IPS-18a (cell line): ENCODE data around the gene ZBTB6.
"Not testable (repeated sequence)": the region's sequence is repeated elsewhere in the genome, so short reads cannot be mapped to it uniquely, and the experiment has no call there.

ENCODE experiments used
- H3K27ac ChIP-seq: one replicate; pipeline ENCODE4 v1.5.1; 2013; ENCODE audit warnings: low read length
- H3K27me3 ChIP-seq: one replicate; pipeline ENCODE4 v1.6.1; 2013; ENCODE audit warnings: mild to moderate bottlenecking, low read length; ENCODE audit not compliant: control insufficient read depth, insufficient read depth
- H3K36me3 ChIP-seq: one replicate; pipeline ENCODE4 v1.6.1; 2013; ENCODE audit warnings: low read depth, low read length; ENCODE audit not compliant: control insufficient read depth
- H3K4me1 ChIP-seq: one replicate; pipeline ENCODE4 v1.6.1; 2013; ENCODE audit warnings: low read depth, low read length; ENCODE audit not compliant: control insufficient read depth
- H3K4me3 ChIP-seq: one replicate; pipeline ENCODE4 v1.5.1; 2013; ENCODE audit warnings: low read length
- H3K9ac ChIP-seq: one replicate; pipeline ENCODE4 v1.6.1; 2013; ENCODE audit warnings: mild to moderate bottlenecking, low read length, moderate library complexity
- H3K9me3 ChIP-seq: one replicate; pipeline ENCODE4 v1.6.1; 2013; ENCODE audit warnings: low read depth, low read length; ENCODE audit not compliant: control insufficient read depth

Gene ZBTB6

DNA sequence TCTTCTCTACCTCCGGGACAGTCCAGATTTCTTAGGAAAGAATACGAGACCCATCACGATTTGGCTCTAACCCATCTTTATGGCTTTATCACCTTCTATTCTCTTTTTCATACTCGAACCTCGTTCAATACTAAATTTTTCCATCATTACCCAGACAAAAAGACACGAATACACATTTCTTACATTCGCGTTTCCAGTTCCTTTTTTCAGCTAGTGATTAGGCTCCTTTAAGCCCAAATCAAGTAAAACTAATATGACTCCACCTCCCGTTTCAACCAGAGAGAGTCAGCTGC, 506 bp downstream of the ZBTB6 start:
- Histone ChIP-seq H3K27ac (peak overlapping the region; percentile 95), H3K9ac (peak overlapping the region; percentile 90), H3K9me3 (no peaks in the 10 kb centered on the region), H3K36me3 (peaks cover 20% of the 10 kb centered on the region), H3K27me3 (no peaks in the 10 kb centered on the region), H3K4me3 (peak overlapping the region; percentile 95), H3K4me1 (peaks cover 4% of the 10 kb centered on the region)

- not testable (repeated sequence) for H3K9ac ChIP-seq, H3K27ac ChIP-seq, H3K9me3 ChIP-seq, H3K4me3 ChIP-seq, H3K27me3 ChIP-seq
- Histone ChIP-seq H3K36me3 (peaks cover 14% of the 10 kb centered on the region), H3K4me1 (peaks cover 11% of the 10 kb centered on the region)
Observed at GRCh38 chr9:122906122-122906521, 7.0 kb downstream of the ZBTB6 start.

DNA sequence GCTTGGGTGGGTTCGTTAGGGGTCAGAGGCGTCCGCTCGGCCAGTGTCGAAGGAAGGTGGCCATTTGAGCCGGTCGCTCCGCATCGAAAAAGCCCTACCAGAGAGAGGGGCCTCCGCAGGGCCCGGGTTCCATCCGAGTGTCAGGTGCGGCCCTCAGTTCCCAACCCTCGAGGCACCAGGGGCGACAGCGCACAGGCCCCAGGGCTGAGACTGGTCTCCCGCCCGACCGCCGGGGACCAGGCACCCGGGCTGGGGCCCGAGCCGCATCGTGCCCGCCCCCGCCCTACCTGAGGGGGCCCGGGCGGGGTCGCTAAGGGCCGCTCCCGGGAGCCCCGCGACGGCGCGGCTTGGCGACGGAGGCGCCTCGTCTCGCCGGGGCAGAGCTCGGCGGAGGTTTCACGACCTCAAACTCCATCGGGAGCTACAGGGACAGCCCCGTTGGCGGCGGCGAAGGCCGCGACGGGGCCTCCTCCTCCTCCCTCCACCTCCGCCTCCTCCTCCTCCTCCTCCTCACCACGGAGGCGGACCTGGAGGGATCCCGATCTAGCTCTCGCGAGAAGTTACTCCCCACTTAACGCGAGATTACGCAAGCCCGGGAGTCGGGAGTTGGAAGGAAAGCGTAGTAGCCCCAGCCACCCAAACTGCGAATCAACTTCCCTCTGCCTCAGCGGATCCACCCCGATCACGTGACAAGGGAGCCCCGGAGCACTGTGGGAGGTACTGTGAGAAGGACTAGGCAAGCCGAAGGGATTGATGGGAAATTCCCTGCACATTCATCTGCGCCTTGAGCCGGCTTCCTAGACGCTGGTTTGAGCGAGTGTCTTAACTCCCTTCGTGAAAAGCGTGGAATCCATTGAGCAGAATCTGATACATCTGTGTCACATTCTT, 8.1 kb downstream of the ZBTB6 start, which contains the start of gene RC3H2:
RC3H2 (minus strand) TSS at position 537 of the 888 bp plus-strand sequence. CDS start 7,850 bp downstream, outside the sequence.
- H3K4me3 ChIP-seq, result peak within 1 kb of the TSS; percentile 99
- H3K27me3 ChIP-seq, result no peaks in the 10 kb centered on the region
- peaks cover 4% of the 10 kb centered on the region for H3K36me3 ChIP-seq
- no peaks in the 10 kb centered on the region for H3K9me3 ChIP-seq
- peak within 1 kb of the TSS; percentile 100 for H3K9ac ChIP-seq
- peaks cover 11% of the 10 kb centered on the region for H3K4me1 ChIP-seq
- peak within 1 kb of the TSS; percentile 92 for H3K27ac ChIP-seq

DNA sequence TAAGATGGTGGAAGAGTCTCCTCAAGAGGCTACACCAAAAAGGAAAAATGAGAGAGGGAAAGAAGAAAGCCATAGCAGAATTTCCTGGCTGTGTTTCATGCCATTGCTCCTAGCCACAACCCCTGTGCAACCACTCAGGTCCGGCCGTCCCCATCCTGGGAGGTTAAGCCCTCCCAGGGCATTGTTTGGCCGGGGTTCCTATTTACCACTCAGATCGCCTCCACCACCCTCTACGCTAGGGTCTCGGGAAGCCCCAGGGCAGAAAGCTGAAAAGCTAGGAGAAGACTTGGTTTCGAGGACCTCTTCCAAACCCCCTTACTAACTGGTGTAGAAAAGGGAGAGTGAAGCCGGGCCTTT, 8.7 kb downstream of the ZBTB6 start:
- peak overlapping the region; percentile 99 for H3K4me3 ChIP-seq
- H3K9me3 ChIP-seq, result no peaks in the 10 kb centered on the region
- peaks cover 11% of the 10 kb centered on the region for H3K4me1 ChIP-seq
- H3K27me3 ChIP-seq, result no peaks in the 10 kb centered on the region
- peak overlapping the region; percentile 100 for H3K9ac ChIP-seq
- H3K27ac ChIP-seq, result peak overlapping the region; percentile 92
- H3K36me3 ChIP-seq, result peaks cover 2% of the 10 kb centered on the region

DNA sequence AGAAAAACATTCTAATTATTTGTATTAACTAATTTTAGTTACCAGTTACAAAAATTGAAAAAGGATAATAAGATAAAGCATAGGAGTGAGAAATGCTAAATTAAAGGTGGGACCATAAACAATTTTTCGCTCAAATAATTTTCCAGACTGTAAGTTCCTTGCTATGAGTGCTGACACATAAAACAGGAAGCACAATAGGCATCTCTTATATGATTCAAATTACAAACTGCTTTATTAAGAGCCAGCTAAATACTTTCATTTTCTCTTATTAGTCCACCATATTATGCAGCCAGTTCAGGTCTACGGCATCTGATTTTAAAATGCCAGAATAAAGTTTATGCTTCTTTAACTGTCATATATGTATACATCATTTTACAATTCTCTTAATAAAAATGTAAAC, 12.3 kb downstream of the ZBTB6 start:
- Histone ChIP-seq H3K4me1 (peaks cover 11% of the 10 kb centered on the region), H3K9me3 (no peaks in the 10 kb centered on the region), H3K36me3 (peaks cover 12% of the 10 kb centered on the region), H3K9ac (no peak overlapping the region), H3K27me3 (no peaks in the 10 kb centered on the region), H3K27ac (no peak overlapping the region), H3K4me3 (no peak overlapping the region)

- Histone ChIP-seq H3K27me3 (no peaks in the 10 kb centered on the region), H3K27ac (no peak overlapping the region), H3K36me3 (peaks cover 31% of the 10 kb centered on the region), H3K4me1 (peaks cover under 1% of the 10 kb centered on the region), H3K9me3 (no peaks in the 10 kb centered on the region), H3K4me3 (no peak overlapping the region), H3K9ac (no peak overlapping the region)
Observed at GRCh38 chr9:122897969-122898368, 15.2 kb downstream of the ZBTB6 start.

GRCh38 chr9:122888480-122888879, 24.6 kb downstream of the ZBTB6 start:
- Histone ChIP-seq H3K4me3 (no peak overlapping the region), H3K27me3 (no peaks in the 10 kb centered on the region), H3K4me1 (no peaks in the 10 kb centered on the region), H3K27ac (no peak overlapping the region), H3K36me3 (peaks cover 52% of the 10 kb centered on the region), H3K9ac (no peak overlapping the region), H3K9me3 (no peaks in the 10 kb centered on the region)

DNA sequence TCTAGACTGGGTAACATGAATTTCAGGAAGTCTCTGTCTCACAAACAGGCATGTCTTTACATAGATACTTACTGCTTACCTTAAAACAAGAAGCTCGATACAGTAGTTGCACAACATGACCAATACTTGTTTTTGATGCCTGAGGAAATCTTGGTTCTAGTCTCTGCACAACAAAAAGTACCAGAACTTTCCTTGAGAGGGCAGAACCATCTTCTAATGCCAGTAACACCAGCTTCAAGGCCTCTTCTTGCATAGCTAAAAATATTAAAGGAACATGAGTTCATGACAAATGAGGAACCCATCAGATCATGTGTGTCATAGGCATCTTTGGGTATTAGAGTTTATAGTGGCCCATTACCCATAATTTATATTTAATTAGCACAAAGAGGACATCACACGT, 30.0 kb downstream of the ZBTB6 start:
- no peak overlapping the region for H3K9ac ChIP-seq
- H3K4me1 ChIP-seq, result no peaks in the 10 kb centered on the region
- no peak overlapping the region for H3K4me3 ChIP-seq
- no peaks in the 10 kb centered on the region for H3K27me3 ChIP-seq
- no peaks in the 10 kb centered on the region for H3K9me3 ChIP-seq
- no peak overlapping the region for H3K27ac ChIP-seq
- H3K36me3 ChIP-seq, result peaks cover 52% of the 10 kb centered on the region

- H3K9me3 ChIP-seq, result no peaks in the 10 kb centered on the region
- H3K27me3 ChIP-seq, result no peaks in the 10 kb centered on the region
- peaks cover 77% of the 10 kb centered on the region for H3K36me3 ChIP-seq
- H3K9ac ChIP-seq, result no peak overlapping the region
- H3K4me1 ChIP-seq, result no peaks in the 10 kb centered on the region
- no peak overlapping the region for H3K4me3 ChIP-seq
- H3K27ac ChIP-seq, result no peak overlapping the region
Observed at GRCh38 chr9:122879443-122879842, 33.7 kb downstream of the ZBTB6 start.

- Histone ChIP-seq H3K27me3 (no peaks in the 10 kb centered on the region), H3K9me3 (no peaks in the 10 kb centered on the region), H3K4me1 (no peaks in the 10 kb centered on the region), H3K9ac (no peak overlapping the region), H3K27ac (no peak overlapping the region), H3K4me3 (no peak overlapping the region), H3K36me3 (peaks cover 71% of the 10 kb centered on the region)
Observed at GRCh38 chr9:122875523-122875922, 37.6 kb downstream of the ZBTB6 start.

DNA sequence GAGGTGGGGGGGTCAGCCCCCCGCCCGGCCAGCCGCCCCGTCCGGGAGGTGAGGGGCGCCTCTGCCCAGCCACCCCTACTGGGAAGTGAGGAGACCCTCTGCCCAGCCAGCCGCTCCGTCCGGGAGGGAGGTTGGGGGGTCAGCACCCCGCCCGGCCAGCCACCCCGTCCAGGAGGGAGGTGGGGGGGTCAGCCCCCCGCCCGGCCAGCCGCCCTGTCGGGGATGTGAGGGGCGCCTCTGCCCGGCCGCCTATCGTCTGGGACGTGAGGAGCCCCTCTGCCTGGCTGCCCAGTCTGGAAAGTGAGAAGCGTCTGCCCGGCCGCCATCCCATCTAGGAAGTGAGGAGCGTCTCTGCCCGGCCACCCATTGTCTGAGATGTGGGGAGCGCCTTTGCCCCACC, 45.8 kb downstream of the ZBTB6 start:
- not testable (repeated sequence) for H3K9me3 ChIP-seq, H3K27ac ChIP-seq, H3K27me3 ChIP-seq, H3K9ac ChIP-seq, H3K4me3 ChIP-seq, H3K4me1 ChIP-seq
- peaks cover 30% of the 10 kb centered on the region for H3K36me3 ChIP-seq

- no peak overlapping the region for H3K27ac ChIP-seq
Observed at GRCh38 chr9:122866079-122866478, 47.0 kb downstream of the ZBTB6 start.

More at GRCh38 chr9:122866079-122866478, 47.0 kb downstream of the ZBTB6 start:
- H3K9me3 ChIP-seq, result no peaks in the 10 kb centered on the region
- no peak overlapping the region for H3K4me3 ChIP-seq
- peaks cover 20% of the 10 kb centered on the region for H3K36me3 ChIP-seq
- no peaks in the 10 kb centered on the region for H3K4me1 ChIP-seq
- H3K27me3 ChIP-seq, result no peaks in the 10 kb centered on the region
- H3K9ac ChIP-seq, result no peak overlapping the region
